HepG2 (cell line): Measurements from ENCODE around the gene STX2. TPM values are rescaled to one million over a fixed set of nuclear protein-coding genes. Genes with fewer than 3 reads are reported as not detected.

Source experiments
- ATAC-seq: fragments of 200-7000 bp; cut with Tn5 transposase; 3 replicates; pipeline ENCODE4 v1.9.1; 2020; ENCODE audit warnings: mild to moderate bottlenecking, moderate library complexity
- BruUV-seq: library from RNA; stranded (reverse); fragments of 400-500 nt; replicated peaks from 2 replicates; lab custom pipeline; 2021; lab: Mats Ljungman, UMichigan
- CTCF ChIA-PET: fragments of 300-600 bp; formaldehyde crosslinking; extraction: SDS; loops from one replicate; lab custom pipeline; 2021; ENCODE audit warnings: low total read pairs, inconsistent platforms, low intra/inter-chr PET ratio; lab: Yijun Ruan, JAX
- POLR2A ChIA-PET: fragments of 350-600 bp; sonication (Branson Sonifier 250); formaldehyde crosslinking; loops from one replicate; lab custom pipeline; 2020; ENCODE audit warnings: antibody characterized with exemption, inconsistent platforms; lab: Yijun Ruan, JAX
- DNase-seq: peaks from one replicate; pipeline ENCODE4 v3.0.0-alpha.2; 2015; ENCODE audit warnings: low spot score
- FAIRE-seq: peaks from 3 replicates; lab custom pipeline; 2011; peaks lifted over from hg19 to GRCh38; lab: Jason Lieb, UNC
- H2AFZ ChIP-seq: one replicate; pipeline ENCODE4 v1.6.1; 2011; ENCODE audit warnings: low read length, inconsistent platforms
- H3K27ac ChIP-seq: fragments of 300-600 bp; 3 replicates; pipeline ENCODE4 v1.8.0; 2011; ENCODE audit warnings: mixed run types, mild to moderate bottlenecking, mixed read lengths, low read length, inconsistent platforms; ENCODE audit not compliant: insufficient read depth; ENCODE audit errors: extremely low read length
- H3K27me3 ChIP-seq, 2 experiments: fragments of 200-600 bp in 1 of 2; 2 replicates in 1 of 2; 3 replicates in 1 of 2; pipeline versions ENCODE4 v1.6.0 to v1.8.0; 2011; ENCODE audit warnings: low read length in 2 of 2, mild to moderate bottlenecking in 2 of 2, moderate library complexity in 2 of 2, inconsistent platforms in 1 of 2; ENCODE audit not compliant: insufficient read depth in 2 of 2, control insufficient read depth in 1 of 2
- H3K36me3 ChIP-seq, 2 experiments: fragments of 200-600 bp in 1 of 2; replicated peaks in 1 of 2; 2 replicates in 1 of 2; 3 replicates in 1 of 2; pipeline versions ENCODE4 v1.5.1 to v1.8.0; 2011; ENCODE audit warnings: low read length in 2 of 2, inconsistent platforms in 1 of 2; ENCODE audit not compliant: insufficient read depth in 2 of 2, control insufficient read depth in 1 of 2
- H3K4me1 ChIP-seq: 2 replicates; pipeline ENCODE4 v1.5.1; 2012; ENCODE audit warnings: low read length, inconsistent platforms; ENCODE audit not compliant: insufficient read depth
- H3K4me2 ChIP-seq: 2 replicates; pipeline ENCODE4 v1.6.0; 2011; ENCODE audit warnings: low read depth, low read length, inconsistent platforms
- H3K4me3 ChIP-seq, 3 experiments: fragments of 200-600 bp in 1 of 3; sonication (generic), shearing (Covaris generic) in 1 of 3; replicated peaks in 1 of 3; 2 replicates each; pipeline ENCODE4 v1.5.1; 2011 to 2016; ENCODE audit warnings: low read length in 3 of 3, inconsistent platforms in 2 of 3, low read depth in 2 of 3, mild to moderate bottlenecking in 2 of 3, control low read depth in 1 of 3, mixed read lengths in 1 of 3; ENCODE audit not compliant: insufficient read depth in 1 of 3
- H3K79me2 ChIP-seq: one replicate; pipeline ENCODE4 v1.6.1; 2011; ENCODE audit warnings: low read length, inconsistent platforms; ENCODE audit not compliant: insufficient read depth
- H3K9ac ChIP-seq: 2 replicates; pipeline ENCODE4 v1.6.0; 2011; ENCODE audit warnings: mild to moderate bottlenecking, low read depth, low read length, inconsistent platforms; ENCODE audit not compliant: insufficient read depth
- H3K9me3 ChIP-seq: 2 replicates; pipeline ENCODE4 v1.5.1; 2012; ENCODE audit warnings: mild to moderate bottlenecking, low read length
- H4K20me1 ChIP-seq: 2 replicates; pipeline ENCODE4 v1.6.0; 2011; ENCODE audit warnings: inconsistent platforms, mild to moderate bottlenecking, low read length, moderate library complexity; ENCODE audit not compliant: insufficient read depth
- RAD21 ChIP-seq: fragments of 450-650 bp; formaldehyde crosslinking; IDR thresholded peaks from 2 replicates; pipeline ENCODE4 v1.5.0; 2020; ENCODE audit warnings: mild to moderate bottlenecking
- ZNF121 ChIP-seq: sonication (generic); formaldehyde crosslinking; IDR thresholded peaks from 2 replicates; pipeline ENCODE4 v1.5.0; 2020; ENCODE audit warnings: mild to moderate bottlenecking, missing genetic modification reagents
- ZNF225 ChIP-seq: sonication (generic); formaldehyde crosslinking; IDR thresholded peaks from 2 replicates; pipeline ENCODE4 v1.4.0; 2020; ENCODE audit warnings: mild to moderate bottlenecking, missing genetic modification reagents
- WGBS: methylation state at CpG from one replicate; pipeline ENCODE4 v1.1.6; 2017; ENCODE audit warnings: low lambda C conversion rate; 5-methylcytosine and 5-hydroxymethylcytosine counted together
- in situ Hi-C: cut with HindIII; loops from 2 replicates; pipeline ENCODE4 v1.10.0; 2017; ENCODE audit warnings: low pct_unique_long_range_greater_than_20kb; ENCODE audit not compliant: extremely low pct_ligation_motif_present
- intact Hi-C: fragments of 100-400 bp; cut with micrococcal nuclease; formaldehyde crosslinking; loops from one replicate; pipeline ENCODE4 v1.10.0; 2022; ENCODE audit not compliant: unreplicated experiment
- polyA plus RNA-seq, 8 experiments: library from polyadenylated mRNA; depleted of rRNA in 3 of 8; stranded (reverse) in 7 of 8; unstranded in 1 of 8; fragments of >200 nt; fragmentation: Illumina TruSeq in 4 of 8; extraction: Trizol in 4 of 8; gene quantifications; 2 replicates each; pipeline versions ENCODE4 v1.2.1 to v1.2.3, GENCODE V29; 2011 to 2016; ENCODE audit warnings: low read depth in 4 of 8, missing spikeins in 1 of 8, mixed read lengths in 1 of 8; ENCODE audit not compliant: insufficient read depth in 1 of 8
- total RNA-seq, 5 experiments: library from RNA; depleted of rRNA; stranded (reverse); fragments of >200 nt; fragmentation: Illumina TruSeq; extraction: Trizol; gene quantifications; 2 replicates each; pipeline ENCODE4 v1.2.3, GENCODE V29; 2016; ENCODE audit warnings: low read depth in 1 of 5
- TF ChIP-seq, protein P1 (sequence below): sonication (generic); formaldehyde crosslinking; IDR thresholded peaks from 2 replicates; pipeline ENCODE4 v1.5.0; 2020; ENCODE audit warnings: mild to moderate bottlenecking, missing genetic modification reagents

STX2 gene
- total and polyA plus RNA-seq, 2 of the 13 experiments (the other 11 are each of a cell fraction or from before 2014, with no cell fraction given): 13.4 to 25.1 TPM

DNA sequence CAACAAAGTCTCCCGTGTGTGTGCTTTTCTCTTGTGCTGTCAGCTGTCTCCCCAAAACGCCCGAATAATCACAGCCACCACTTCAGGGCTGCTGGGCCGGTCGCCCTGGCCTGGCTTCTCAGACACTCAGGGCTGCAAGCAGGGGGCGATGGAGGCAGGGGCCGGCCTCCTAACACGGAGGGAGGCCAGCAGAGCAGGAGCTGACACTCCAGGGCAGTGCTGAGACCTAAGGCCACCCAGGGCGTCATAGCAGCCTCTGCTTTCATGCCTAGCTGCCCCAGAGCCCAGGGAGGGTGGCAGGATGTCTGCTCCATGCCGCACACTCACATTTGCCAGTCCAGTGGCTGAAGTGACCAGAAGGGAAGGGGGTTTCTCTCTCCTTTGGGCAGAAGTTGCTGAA lies 25.6 kb downstream of the STX2 start:
- H3K27ac ChIP-seq: no peak overlapping the region
- POLR2A ChIA-PET: no interaction called here
- no peak for ATAC-seq
- no peak overlapping the region for H3K4me3 ChIP-seq
- no peak overlapping the region for H3K9ac ChIP-seq
- WGBS: 94% methylated on average over 7 of the region's 10 CpGs
- no peak overlapping the region for H3K4me2 ChIP-seq
- H3K36me3 ChIP-seq: peaks cover 9 to 31% of the 10 kb centered on the region in 2 experiments; a peak in 4 of 5 replicates
- H3K27me3 ChIP-seq: no peaks in the 10 kb centered on the region
- H3K79me2 ChIP-seq: no peaks in the 10 kb centered on the region
- in situ Hi-C loops: no loop called here
- no peak for TF ChIP-seq RAD21
- TF ChIP-seq, protein P1, sequence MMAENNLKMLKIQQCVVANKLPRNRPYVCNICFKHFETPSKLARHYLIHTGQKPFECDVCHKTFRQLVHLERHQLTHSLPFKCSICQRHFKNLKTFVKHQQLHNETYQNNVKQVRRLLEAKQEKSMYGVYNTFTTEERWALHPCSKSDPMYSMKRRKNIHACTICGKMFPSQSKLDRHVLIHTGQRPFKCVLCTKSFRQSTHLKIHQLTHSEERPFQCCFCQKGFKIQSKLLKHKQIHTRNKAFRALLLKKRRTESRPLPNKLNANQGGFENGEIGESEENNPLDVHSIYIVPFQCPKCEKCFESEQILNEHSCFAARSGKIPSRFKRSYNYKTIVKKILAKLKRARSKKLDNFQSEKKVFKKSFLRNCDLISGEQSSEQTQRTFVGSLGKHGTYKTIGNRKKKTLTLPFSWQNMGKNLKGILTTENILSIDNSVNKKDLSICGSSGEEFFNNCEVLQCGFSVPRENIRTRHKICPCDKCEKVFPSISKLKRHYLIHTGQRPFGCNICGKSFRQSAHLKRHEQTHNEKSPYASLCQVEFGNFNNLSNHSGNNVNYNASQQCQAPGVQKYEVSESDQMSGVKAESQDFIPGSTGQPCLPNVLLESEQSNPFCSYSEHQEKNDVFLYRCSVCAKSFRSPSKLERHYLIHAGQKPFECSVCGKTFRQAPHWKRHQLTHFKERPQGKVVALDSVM (CRISPR knock-in tag): peak; percentile 13; the same call in 1 of the 2 replicates
- TF ChIP-seq, all 625 proteins: peak for 1
- DNase-seq (no peak), FAIRE-seq (no peak)
- intact Hi-C loops: no loop called here
- Histone ChIP-seq H2AFZ (no peak overlapping the region), H4K20me1 (no peaks in the 10 kb centered on the region), H3K4me1 (no peaks in the 10 kb centered on the region), H3K9me3 (no peaks in the 10 kb centered on the region)
- BruUV-seq: no TSS peak
- CTCF ChIA-PET: no interaction called here

DNA sequence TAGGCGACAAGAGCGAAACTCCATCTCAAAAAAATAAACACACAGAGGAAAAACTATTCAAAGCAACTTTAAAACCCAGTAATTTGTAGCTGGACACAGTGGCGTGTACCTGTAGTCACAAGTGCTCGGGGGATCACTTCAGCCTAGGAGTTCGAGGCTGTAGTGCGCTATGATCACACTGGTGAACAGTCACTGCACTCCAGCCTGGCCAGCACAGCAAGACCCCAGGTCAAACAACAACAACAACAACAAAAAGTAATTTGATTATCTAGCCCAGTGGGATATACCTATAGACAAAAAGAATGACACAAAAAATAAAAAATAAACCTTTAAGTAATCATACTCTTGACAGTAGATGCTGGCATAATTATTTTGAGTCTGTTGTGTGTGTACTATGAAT lies 29.3 kb downstream of the STX2 start:
- Histone ChIP-seq H3K79me2 (no peaks in the 10 kb centered on the region), H3K27me3 (no peaks in the 10 kb centered on the region), H2AFZ (no peak overlapping the region), H3K36me3 (peaks cover 12 to 45% of the 10 kb centered on the region in 2 experiments; a peak in 4 of 5 replicates), H3K9me3 (no peaks in the 10 kb centered on the region), H3K27ac (no peak overlapping the region), H3K4me1 (no peaks in the 10 kb centered on the region), H4K20me1 (no peaks in the 10 kb centered on the region), H3K9ac (no peak overlapping the region)
- CTCF ChIA-PET: no interaction called here
- POLR2A ChIA-PET: no interaction called here
- ATAC-seq (no peak), DNase-seq (no peak), FAIRE-seq (no peak)
- BruUV-seq: no TSS peak
- intact Hi-C loops (no loop called here), in situ Hi-C loops (no loop called here)
- 90% methylated on average over 6 of the region's 6 CpGs for WGBS
- TF ChIP-seq ZNF121 (CRISPR knock-in tag): peak; percentile 64; the same call in 1 of the 2 replicates
- TF ChIP-seq ZNF225 (CRISPR knock-in tag): no peak
- TF ChIP-seq, all 625 proteins: peak for 1
- Histone ChIP-seq H3K4me3 (no peak overlapping the region), H3K4me2 (no peak overlapping the region)
